ENCODE results near the gene ITSN1. TPM values are rescaled to one million over a fixed set of nuclear protein-coding genes. Genes with fewer than 3 reads are reported as not detected.

The ITSN1 gene
- total RNA-seq, 2 donors from 2014 or later = 50.9 to 78.6 TPM

GRCh38 chr21:33897739-33898138 is 255.4 kb downstream of the ITSN1 start:
- DNase-seq (ENCODE audit: low spot score) = no peak
- ATAC-seq (ENCODE audit: insufficient number of reproducible peaks, low FRiP score, low read depth) = no peak
- Histone ChIP-seq H3K36me3 (no peaks in the 10 kb centered on the region), H3K4me3 (no peak overlapping the region), H3K27me3 (replicated peaks; ENCODE audit: insufficient read depth) (no peaks in the 10 kb centered on the region), H3K9me3 (no peaks in the 10 kb centered on the region), H3K27ac (no peak overlapping the region), H3K4me1 (ENCODE audit: control insufficient read depth in 1 of 2, low read depth in 2 of 2) (peaks cover 14 to 35% of the 10 kb centered on the region in 2 donors)
- TF ChIP-seq, protein P1, sequence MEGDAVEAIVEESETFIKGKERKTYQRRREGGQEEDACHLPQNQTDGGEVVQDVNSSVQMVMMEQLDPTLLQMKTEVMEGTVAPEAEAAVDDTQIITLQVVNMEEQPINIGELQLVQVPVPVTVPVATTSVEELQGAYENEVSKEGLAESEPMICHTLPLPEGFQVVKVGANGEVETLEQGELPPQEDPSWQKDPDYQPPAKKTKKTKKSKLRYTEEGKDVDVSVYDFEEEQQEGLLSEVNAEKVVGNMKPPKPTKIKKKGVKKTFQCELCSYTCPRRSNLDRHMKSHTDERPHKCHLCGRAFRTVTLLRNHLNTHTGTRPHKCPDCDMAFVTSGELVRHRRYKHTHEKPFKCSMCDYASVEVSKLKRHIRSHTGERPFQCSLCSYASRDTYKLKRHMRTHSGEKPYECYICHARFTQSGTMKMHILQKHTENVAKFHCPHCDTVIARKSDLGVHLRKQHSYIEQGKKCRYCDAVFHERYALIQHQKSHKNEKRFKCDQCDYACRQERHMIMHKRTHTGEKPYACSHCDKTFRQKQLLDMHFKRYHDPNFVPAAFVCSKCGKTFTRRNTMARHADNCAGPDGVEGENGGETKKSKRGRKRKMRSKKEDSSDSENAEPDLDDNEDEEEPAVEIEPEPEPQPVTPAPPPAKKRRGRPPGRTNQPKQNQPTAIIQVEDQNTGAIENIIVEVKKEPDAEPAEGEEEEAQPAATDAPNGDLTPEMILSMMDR (IDR thresholded peaks at IDR 0.05) = no peak

DNA sequence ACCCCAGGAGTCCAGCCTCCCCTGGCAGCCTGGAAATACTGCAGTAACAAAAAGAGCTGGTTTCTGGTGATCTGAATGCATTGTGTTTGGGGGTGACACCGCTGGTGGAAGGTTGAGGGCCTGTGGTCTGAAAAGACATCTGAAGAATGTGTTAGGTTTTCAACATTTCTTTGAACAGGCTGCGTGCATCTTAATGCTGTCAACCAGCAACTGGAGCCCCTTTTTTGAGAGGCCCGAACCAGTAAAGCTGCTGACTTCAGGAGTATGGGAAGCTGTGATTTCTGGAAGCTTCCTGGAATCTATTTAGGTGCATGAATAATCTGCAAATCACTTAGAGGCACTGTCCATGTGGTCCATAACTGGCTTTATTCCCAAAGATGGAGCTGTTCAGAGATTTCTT is 256.3 kb downstream of the ITSN1 start:
- Histone ChIP-seq H3K9me3 (no peaks in the 10 kb centered on the region), H3K36me3 (no peaks in the 10 kb centered on the region), H3K27ac (peak overlapping the region; percentile 79 to 86), H3K4me1 (ENCODE audit: control insufficient read depth in 1 of 2, low read depth in 2 of 2) (peaks cover 14 to 40% of the 10 kb centered on the region in 2 donors), H3K4me3 (no peak overlapping the region), H3K27me3 (replicated peaks; ENCODE audit: insufficient read depth) (no peaks in the 10 kb centered on the region)
- no peak for ATAC-seq (ENCODE audit: insufficient number of reproducible peaks, low FRiP score, low read depth)
- no peak for DNase-seq (ENCODE audit: low spot score)
- TF ChIP-seq, protein P1 (IDR thresholded peaks at IDR 0.05) = no peak

DNA sequence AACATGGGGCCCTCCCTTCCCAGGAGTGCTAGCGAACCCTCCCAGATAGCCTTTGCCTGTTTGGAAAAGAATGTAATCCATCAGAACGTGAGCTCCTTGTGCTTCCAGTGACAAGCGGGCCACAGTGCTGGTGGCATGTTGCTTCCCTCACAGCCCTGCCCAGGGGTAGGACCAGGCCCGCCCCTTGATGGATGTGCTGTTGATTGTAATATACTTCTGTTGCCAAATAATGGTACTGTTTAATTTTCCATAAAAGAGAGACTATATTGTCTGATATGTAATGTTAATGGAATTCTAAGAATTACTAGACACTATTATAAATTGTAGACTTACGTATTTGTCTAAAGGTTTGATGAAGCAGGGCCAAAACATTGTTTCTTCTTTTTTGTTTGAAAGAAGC is 256.9 kb downstream of the ITSN1 start:
- TF ChIP-seq, protein P1 (IDR thresholded peaks at IDR 0.05) = no peak
- ATAC-seq (ENCODE audit: insufficient number of reproducible peaks, low FRiP score, low read depth) (no peak), DNase-seq (ENCODE audit: low spot score) (no peak)
- H3K9me3 ChIP-seq = no peaks in the 10 kb centered on the region
- no peaks in the 10 kb centered on the region for H3K36me3 ChIP-seq
- no peak overlapping the region for H3K4me3 ChIP-seq
- H3K4me1 ChIP-seq (ENCODE audit: control insufficient read depth in 1 of 2, low read depth in 2 of 2) = peaks cover 14 to 36% of the 10 kb centered on the region in 2 donors
- peak overlapping the region; percentile 79 to 86 for H3K27ac ChIP-seq
- H3K27me3 ChIP-seq (replicated peaks; ENCODE audit: insufficient read depth) = no peaks in the 10 kb centered on the region

DNA sequence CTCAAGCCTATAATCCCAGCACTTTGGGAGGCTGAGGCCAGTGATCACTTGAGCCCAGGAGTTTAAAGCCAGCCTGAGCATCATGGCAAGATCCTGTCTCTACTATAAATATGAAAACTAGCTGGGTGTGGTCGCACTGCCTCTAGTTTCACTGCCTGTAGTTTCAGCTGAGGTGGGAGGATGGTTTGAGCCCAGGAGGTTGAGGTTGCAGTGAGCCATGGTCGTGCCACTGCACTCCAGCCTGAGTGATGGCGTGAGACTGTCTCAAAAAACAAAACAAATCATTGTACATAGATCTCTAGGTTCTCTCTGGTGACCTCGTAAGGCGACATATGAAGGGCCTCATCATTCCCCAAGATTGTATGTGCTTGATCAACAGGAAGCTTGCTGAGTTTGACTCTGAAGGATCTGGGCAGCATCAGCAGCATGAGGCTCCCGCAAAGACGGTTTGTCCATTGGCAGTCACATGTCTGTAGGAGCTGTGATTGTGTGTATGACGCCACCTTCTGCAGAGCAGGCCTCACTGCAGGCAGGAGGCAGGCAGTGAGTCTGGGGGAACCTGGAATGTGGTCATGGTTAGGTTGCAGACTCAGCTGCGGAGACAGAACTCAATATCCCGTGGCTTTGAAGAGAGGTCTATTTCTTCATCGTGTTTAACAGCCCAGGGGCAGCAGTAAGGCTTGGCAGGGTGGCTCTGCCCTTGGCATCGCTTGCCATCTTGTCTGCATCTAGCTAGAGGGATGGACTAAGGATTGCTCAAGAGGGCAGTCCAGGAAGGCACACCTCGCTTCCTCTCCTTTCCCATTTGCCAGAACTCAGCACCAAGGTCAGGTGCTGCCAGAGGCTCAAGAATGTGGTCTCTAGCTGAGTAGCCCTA is 259.3 kb downstream of the ITSN1 start:
- Histone ChIP-seq H3K27me3 (replicated peaks; ENCODE audit: insufficient read depth) (no peaks in the 10 kb centered on the region), H3K4me3 (no peak overlapping the region), H3K4me1 (ENCODE audit: control insufficient read depth in 1 of 2, low read depth in 2 of 2) (peaks cover 11 to 25% of the 10 kb centered on the region in 2 donors), H3K36me3 (peaks cover 8% of the 10 kb centered on the region), H3K9me3 (no peaks in the 10 kb centered on the region), H3K27ac (peak overlapping the region in 1 of 2 donors; percentile 41)
- DNase-seq (ENCODE audit: low spot score) (no peak), ATAC-seq (ENCODE audit: insufficient number of reproducible peaks, low FRiP score, low read depth) (no peak)
- TF ChIP-seq, protein P1 (IDR thresholded peaks at IDR 0.05) = peak; percentile 33

GRCh38 chr21:33902349-33902748 is 260.0 kb downstream of the ITSN1 start:
- TF ChIP-seq, protein P1 (IDR thresholded peaks at IDR 0.05) = no peak
- Histone ChIP-seq H3K4me3 (no peak overlapping the region), H3K4me1 (ENCODE audit: control insufficient read depth in 1 of 2, low read depth in 2 of 2) (peaks cover 11 to 25% of the 10 kb centered on the region in 2 donors), H3K9me3 (no peaks in the 10 kb centered on the region), H3K27me3 (replicated peaks; ENCODE audit: insufficient read depth) (no peaks in the 10 kb centered on the region), H3K36me3 (peaks cover 15% of the 10 kb centered on the region), H3K27ac (peak overlapping the region; percentile 41 to 62)
- ATAC-seq (ENCODE audit: insufficient number of reproducible peaks, low FRiP score, low read depth) = no peak
- no peak for DNase-seq (ENCODE audit: low spot score)
